Measurements from ENCODE around the gene KRT5.
A peak's percentile ranks its signal among the peaks of the same experiment; 100 is the strongest.
"Not testable (repeated sequence)": the region's sequence is repeated elsewhere in the genome, so short reads cannot be mapped to it uniquely, and the experiment has no call there.

The KRT5 gene

GRCh38 chr12:52514471-52515318, 5.5 kb downstream of the KRT5 start:
- peak overlapping the region; percentile 71 for H3K27ac ChIP-seq (ENCODE audit: low read depth, low read length)
- H3K9me3 ChIP-seq (ENCODE audit: control insufficient read depth in 5 of 5, low read length in 5 of 5): peaks cover 0 to 7% (median 0%) of the 10 kb centered on the region in 5 donors
- peak overlapping the region in 2 of 5 donors; percentile 30 for H3K4me3 ChIP-seq (ENCODE audit: low read depth in 1 of 5, low read length in 5 of 5)
- H3K4me1 ChIP-seq (ENCODE audit: control insufficient read depth in 5 of 5, insufficient read depth in 5 of 5, low read length in 5 of 5): peaks cover 2 to 34% (median 20%) of the 10 kb centered on the region in 5 donors
- H3K36me3 ChIP-seq (ENCODE audit: control insufficient read depth in 5 of 5, insufficient read depth in 5 of 5, low read length in 5 of 5): no peaks in the 10 kb centered on the region
- peak overlapping the region in 1 of 5 donors; percentile 10 for H3K9ac ChIP-seq (ENCODE audit: low read length in 5 of 5)
- no peaks in the 10 kb centered on the region for H3K27me3 ChIP-seq (ENCODE audit: control insufficient read depth in 5 of 5, insufficient read depth in 4 of 5, low read length in 5 of 5)

GRCh38 chr12:52513736-52514135, 6.5 kb downstream of the KRT5 start:
- peaks cover 0 to 7% (median 0%) of the 10 kb centered on the region in 5 donors for H3K9me3 ChIP-seq (ENCODE audit: control insufficient read depth in 5 of 5, low read length in 5 of 5)
- H3K36me3 ChIP-seq (ENCODE audit: control insufficient read depth in 5 of 5, insufficient read depth in 5 of 5, low read length in 5 of 5): no peaks in the 10 kb centered on the region
- no peaks in the 10 kb centered on the region for H3K27me3 ChIP-seq (ENCODE audit: control insufficient read depth in 5 of 5, insufficient read depth in 4 of 5, low read length in 5 of 5)
- H3K27ac ChIP-seq (ENCODE audit: low read depth, low read length): peak overlapping the region; percentile 71
- H3K4me3 ChIP-seq (ENCODE audit: low read depth in 1 of 5, low read length in 5 of 5): no peak overlapping the region
- peaks cover 2 to 34% (median 20%) of the 10 kb centered on the region in 5 donors for H3K4me1 ChIP-seq (ENCODE audit: control insufficient read depth in 5 of 5, insufficient read depth in 5 of 5, low read length in 5 of 5)
- H3K9ac ChIP-seq (ENCODE audit: low read length in 5 of 5): no peak overlapping the region

GRCh38 chr12:52508211-52508610, 12.0 kb downstream of the KRT5 start:
- peaks cover 0 to 7% (median 0%) of the 10 kb centered on the region in 5 donors for H3K9me3 ChIP-seq (ENCODE audit: control insufficient read depth in 5 of 5, low read length in 5 of 5)
- H3K9ac ChIP-seq (ENCODE audit: low read length in 5 of 5): no peak overlapping the region
- H3K4me1 ChIP-seq (ENCODE audit: control insufficient read depth in 5 of 5, insufficient read depth in 5 of 5, low read length in 5 of 5): no peaks in the 10 kb centered on the region
- H3K27ac ChIP-seq (ENCODE audit: low read depth, low read length): no peak overlapping the region
- no peaks in the 10 kb centered on the region for H3K36me3 ChIP-seq (ENCODE audit: control insufficient read depth in 5 of 5, insufficient read depth in 5 of 5, low read length in 5 of 5)
- H3K4me3 ChIP-seq (ENCODE audit: low read depth in 1 of 5, low read length in 5 of 5): no peak overlapping the region
- no peaks in the 10 kb centered on the region for H3K27me3 ChIP-seq (ENCODE audit: control insufficient read depth in 5 of 5, insufficient read depth in 4 of 5, low read length in 5 of 5)

GRCh38 chr12:52506858-52507715, 13.1 kb downstream of the KRT5 start:
- Histone ChIP-seq H3K27ac (ENCODE audit: low read depth, low read length) (no peak overlapping the region), H3K36me3 (ENCODE audit: control insufficient read depth in 5 of 5, insufficient read depth in 5 of 5, low read length in 5 of 5) (no peaks in the 10 kb centered on the region), H3K4me1 (ENCODE audit: control insufficient read depth in 5 of 5, insufficient read depth in 5 of 5, low read length in 5 of 5) (no peaks in the 10 kb centered on the region), H3K9me3 (ENCODE audit: control insufficient read depth in 5 of 5, low read length in 5 of 5) (peaks cover 0 to 7% (median 2%) of the 10 kb centered on the region in 5 donors), H3K9ac (ENCODE audit: low read length in 5 of 5) (no peak overlapping the region), H3K4me3 (ENCODE audit: low read depth in 1 of 5, low read length in 5 of 5) (no peak overlapping the region), H3K27me3 (ENCODE audit: control insufficient read depth in 5 of 5, insufficient read depth in 4 of 5, low read length in 5 of 5) (no peaks in the 10 kb centered on the region)

- no peak overlapping the region for H3K27ac ChIP-seq (ENCODE audit: low read depth, low read length)
- no peaks in the 10 kb centered on the region for H3K36me3 ChIP-seq (ENCODE audit: control insufficient read depth in 5 of 5, insufficient read depth in 5 of 5, low read length in 5 of 5)
- H3K4me1 ChIP-seq (ENCODE audit: control insufficient read depth in 5 of 5, insufficient read depth in 5 of 5, low read length in 5 of 5): no peaks in the 10 kb centered on the region
- no peak overlapping the region for H3K9ac ChIP-seq (ENCODE audit: low read length in 5 of 5)
- no peak overlapping the region for H3K4me3 ChIP-seq (ENCODE audit: low read depth in 1 of 5, low read length in 5 of 5)
- H3K27me3 ChIP-seq (ENCODE audit: control insufficient read depth in 5 of 5, insufficient read depth in 4 of 5, low read length in 5 of 5): no peaks in the 10 kb centered on the region
- H3K9me3 ChIP-seq (ENCODE audit: control insufficient read depth in 5 of 5, low read length in 5 of 5): peaks cover 0 to 4% (median 0%) of the 10 kb centered on the region in 5 donors
These were observed 17.3 kb downstream of the KRT5 start for GRCh38 chr12:52502877-52503276.

GRCh38 chr12:52501490-52501889, 18.7 kb downstream of the KRT5 start:
- H3K4me1 ChIP-seq (ENCODE audit: control insufficient read depth in 5 of 5, insufficient read depth in 5 of 5, low read length in 5 of 5): peaks cover 0 to 4% (median 0%) of the 10 kb centered on the region in 5 donors
- no peaks in the 10 kb centered on the region for H3K36me3 ChIP-seq (ENCODE audit: control insufficient read depth in 5 of 5, insufficient read depth in 5 of 5, low read length in 5 of 5)
- H3K9me3 ChIP-seq (ENCODE audit: control insufficient read depth in 5 of 5, low read length in 5 of 5): peaks cover 0 to 4% (median 0%) of the 10 kb centered on the region in 5 donors
- no peak overlapping the region for H3K4me3 ChIP-seq (ENCODE audit: low read depth in 1 of 5, low read length in 5 of 5)
- no peak overlapping the region for H3K27ac ChIP-seq (ENCODE audit: low read depth, low read length)
- no peak overlapping the region for H3K9ac ChIP-seq (ENCODE audit: low read length in 5 of 5)
- no peaks in the 10 kb centered on the region for H3K27me3 ChIP-seq (ENCODE audit: control insufficient read depth in 5 of 5, insufficient read depth in 4 of 5, low read length in 5 of 5)

GRCh38 chr12:52500574-52500973, 19.6 kb downstream of the KRT5 start:
- H3K27me3 ChIP-seq (ENCODE audit: control insufficient read depth in 5 of 5, insufficient read depth in 4 of 5, low read length in 5 of 5); H3K27ac ChIP-seq (ENCODE audit: low read depth, low read length); H3K9me3 ChIP-seq (ENCODE audit: control insufficient read depth in 5 of 5, low read length in 5 of 5); H3K9ac ChIP-seq (ENCODE audit: low read length in 5 of 5); H3K36me3 ChIP-seq (ENCODE audit: control insufficient read depth in 5 of 5, insufficient read depth in 5 of 5, low read length in 5 of 5); H3K4me3 ChIP-seq (ENCODE audit: low read depth in 1 of 5, low read length in 5 of 5): not testable (repeated sequence)
- peaks cover 0 to 11% (median 4%) of the 10 kb centered on the region in 5 donors for H3K4me1 ChIP-seq (ENCODE audit: control insufficient read depth in 5 of 5, insufficient read depth in 5 of 5, low read length in 5 of 5)

GRCh38 chr12:52499806-52500560, 20.2 kb downstream of the KRT5 start:
- peaks cover 0 to 17% (median 10%) of the 10 kb centered on the region in 5 donors for H3K4me1 ChIP-seq (ENCODE audit: control insufficient read depth in 5 of 5, insufficient read depth in 5 of 5, low read length in 5 of 5)
- H3K36me3 ChIP-seq (ENCODE audit: control insufficient read depth in 5 of 5, insufficient read depth in 5 of 5, low read length in 5 of 5): no peaks in the 10 kb centered on the region
- H3K9me3 ChIP-seq (ENCODE audit: control insufficient read depth in 5 of 5, low read length in 5 of 5): peaks cover 0 to 4% (median 0%) of the 10 kb centered on the region in 5 donors
- no peak overlapping the region for H3K27ac ChIP-seq (ENCODE audit: low read depth, low read length)
- H3K4me3 ChIP-seq (ENCODE audit: low read depth in 1 of 5, low read length in 5 of 5): no peak overlapping the region
- no peaks in the 10 kb centered on the region for H3K27me3 ChIP-seq (ENCODE audit: control insufficient read depth in 5 of 5, insufficient read depth in 4 of 5, low read length in 5 of 5)
- no peak overlapping the region for H3K9ac ChIP-seq (ENCODE audit: low read length in 5 of 5)

GRCh38 chr12:52498946-52499345, 21.2 kb downstream of the KRT5 start:
- H3K27me3 ChIP-seq (ENCODE audit: control insufficient read depth in 5 of 5, insufficient read depth in 4 of 5, low read length in 5 of 5): peaks cover 0 to 4% (median 0%) of the 10 kb centered on the region in 5 donors
- H3K9me3 ChIP-seq (ENCODE audit: control insufficient read depth in 5 of 5, low read length in 5 of 5): peaks cover 0 to 4% (median 0%) of the 10 kb centered on the region in 5 donors
- no peak overlapping the region for H3K27ac ChIP-seq (ENCODE audit: low read depth, low read length)
- H3K4me1 ChIP-seq (ENCODE audit: control insufficient read depth in 5 of 5, insufficient read depth in 5 of 5, low read length in 5 of 5): peaks cover 0 to 26% (median 19%) of the 10 kb centered on the region in 5 donors
- no peak overlapping the region for H3K4me3 ChIP-seq (ENCODE audit: low read depth in 1 of 5, low read length in 5 of 5)
- no peaks in the 10 kb centered on the region for H3K36me3 ChIP-seq (ENCODE audit: control insufficient read depth in 5 of 5, insufficient read depth in 5 of 5, low read length in 5 of 5)
- no peak overlapping the region for H3K9ac ChIP-seq (ENCODE audit: low read length in 5 of 5)
